Heart left ventricle (tissue), 13 donors: ENCODE data around the gene ZRANB1.

Experiments
- CTCF ChIP-seq, 12 donors: fragments of 200-600 bp; sonication (generic) in 4 of 12; IDR thresholded peaks; one replicate each; pipeline versions ENCODE4 v1.5.0 to v1.8.0; 2018 to 2022; ENCODE audit warnings: antibody characterized with exemption in 12 of 12, mild to moderate bottlenecking in 5 of 12
- POLR2A ChIP-seq, 2 donors: fragments of 450-650 bp; IDR thresholded peaks; one replicate each; pipeline ENCODE4 v1.6.1; 2017; ENCODE audit warnings: antibody characterized with exemption in 2 of 2, mild to moderate bottlenecking in 2 of 2, moderate library complexity in 2 of 2
- donor health status: ischemic (EF 13 %, LVEDD 7.1; RV severe dilation, severe dysfunction).
- donor health status: DM: no; HTN: yes; CAD: no.
- donor health status: DM: no; HTN: no; CAD: no.
- donor health status: ischemic (EF 25% LVEDD 6.9; RV normal size, moderate dysfunction).
- donor health status: ischemic (EF 25% LVEDD 5.7; RV mildly dilated, moderate dysfunction).
- donor health status: ischemic (EF 35%, LVEDD 5.7; RV mildly dilated, moderate dysfunction).
- donor health status: nonischemic (EF 11% LVEDD 7.7; RV severe dilation, severe dysfunction).
- donor health status: DM: yes; HTN: yes; CAD: no.
- donor health status: PGD.
- donor health status: ischemic (EF 29% LVEDD 5.4; RV normal size, mild dysfunction).
- donor health status: nonischemic (EF 23%, LVEDD 6.1; RV moderate dilation, normal function).

GRCh38 chr10:125004571-125005311 is 62.8 kb downstream of the ZRANB1 start:
- TF ChIP-seq CTCF (IDR thresholded peaks at IDR 0.05) (no peak), POLR2A (IDR thresholded peaks at IDR 0.05) (no peak)
